GM12865 (cell line): Measurements from ENCODE around the gene LLCFC1.

Source experiments
- DNase-seq: peaks from one replicate; pipeline ENCODE4 v3.0.0; 2010; ENCODE audit warnings: low read depth
- H3K4me3 ChIP-seq: 2 replicates; pipeline ENCODE4 v1.5.1; 2011; ENCODE audit warnings: mild to moderate bottlenecking, low read depth, low read length, control low read depth
- CTCF ChIP-seq: IDR thresholded peaks from 2 replicates; pipeline ENCODE4 v1.5.1; 2011; ENCODE audit warnings: low read length, control low read depth, low read depth, inconsistent platforms; ENCODE audit not compliant: insufficient read depth; ENCODE audit errors: missing control alignments

LLCFC1 gene

DNA sequence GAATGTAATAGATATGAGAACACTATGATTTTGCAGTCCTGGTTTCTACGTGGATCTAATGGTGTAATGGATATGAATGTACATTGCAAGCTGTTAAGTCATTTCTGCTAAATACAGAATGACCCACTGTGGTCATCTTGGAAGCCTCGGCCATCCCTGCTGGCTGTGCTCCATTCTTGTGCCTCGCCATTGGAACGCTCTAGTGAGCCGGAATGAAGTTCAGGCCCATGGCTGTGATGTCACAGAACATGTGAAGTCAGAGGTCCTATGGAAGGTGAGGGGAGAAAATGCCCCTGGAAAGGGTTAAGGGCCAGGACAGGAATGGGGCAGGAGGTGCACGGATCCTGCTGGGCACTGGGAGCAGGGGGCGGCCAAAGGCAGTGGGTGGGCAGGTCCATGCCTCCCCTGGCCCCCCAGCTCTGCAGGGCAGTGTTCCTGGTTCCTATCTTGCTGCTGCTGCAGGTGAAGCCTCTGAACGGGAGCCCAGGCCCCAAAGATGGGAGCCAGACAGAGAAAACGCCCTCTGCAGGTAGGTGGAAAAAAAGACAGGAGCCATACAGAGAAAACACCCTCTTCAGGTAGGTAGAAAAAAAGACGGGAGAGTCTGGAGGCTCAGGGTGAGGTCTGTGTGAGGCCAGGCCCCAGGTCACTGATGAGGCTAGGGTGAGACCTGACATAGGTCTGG, at the start of gene LLCFC1:
TSS of gene LLCFC1 (plus strand) at position 259 of the 685 bp plus-strand sequence. CDS start at position 397, 138 bp downstream.
- peak; percentile 29 for TF ChIP-seq CTCF
- no peak within 1 kb of the TSS for H3K4me3 ChIP-seq
- peak; percentile 20 for DNase-seq

GRCh38 chr7:142889816-142890215, 49.5 kb upstream of the LLCFC1 start:
- no peak for TF ChIP-seq CTCF
- no peak for DNase-seq
- H3K4me3 ChIP-seq: no peak overlapping the region

DNA sequence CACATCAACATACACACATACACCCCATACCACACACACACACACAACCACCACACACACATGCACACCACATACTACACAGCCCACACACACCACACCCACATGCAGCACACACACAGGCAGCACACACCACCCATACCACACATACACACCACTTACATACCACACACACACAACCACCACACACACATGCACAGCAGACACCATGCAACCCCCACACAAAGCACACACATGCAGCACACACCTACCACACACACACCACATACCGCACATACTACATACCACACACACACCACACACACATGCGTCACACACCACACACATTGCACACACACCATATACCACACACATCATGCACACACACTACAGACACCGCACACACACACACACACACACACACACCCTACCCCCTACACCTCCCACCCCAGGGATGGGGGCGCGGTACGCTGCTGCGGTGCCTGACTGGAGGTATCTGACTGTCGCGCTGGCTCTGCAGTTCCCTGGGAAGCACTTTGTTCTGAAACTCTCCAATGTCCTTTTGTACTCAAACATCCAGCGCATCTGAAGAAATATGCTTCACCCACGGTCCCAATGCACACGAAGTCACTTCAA, 48.3 kb upstream of the LLCFC1 start:
- no peak for DNase-seq
- no peak for TF ChIP-seq CTCF
- H3K4me3 ChIP-seq: no peak overlapping the region

DNA sequence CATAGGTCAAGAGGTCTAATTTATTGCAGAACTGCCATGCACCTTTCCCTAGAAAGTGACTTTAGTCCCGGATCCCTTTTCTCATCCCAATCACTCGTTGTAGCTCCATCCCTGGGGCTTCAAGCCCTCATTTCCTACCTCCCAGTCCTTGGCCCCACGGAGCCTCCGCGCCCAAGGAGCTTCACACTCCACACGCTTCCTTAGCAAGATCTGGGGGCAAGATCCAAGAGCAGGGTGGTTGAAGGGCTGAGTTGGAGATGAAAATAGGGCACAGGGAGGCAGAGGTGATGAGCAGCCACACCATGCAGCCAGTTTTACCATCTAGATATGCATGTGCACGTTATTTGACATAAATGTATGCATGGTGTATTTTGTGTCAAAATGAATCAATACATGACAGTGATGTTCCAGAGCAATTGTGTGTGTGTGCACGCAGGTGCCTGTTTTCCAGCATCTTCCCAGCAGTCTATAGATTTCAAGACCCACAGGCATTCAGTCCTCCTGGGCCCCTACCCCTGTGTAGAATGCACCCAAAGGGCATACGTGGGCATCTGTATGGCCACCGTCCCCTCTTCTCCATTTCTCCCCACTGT, 47.7 kb upstream of the LLCFC1 start:
- TF ChIP-seq CTCF: no peak
- no peak overlapping the region for H3K4me3 ChIP-seq
- DNase-seq: no peak

GRCh38 chr7:142892951-142893350, 46.3 kb upstream of the LLCFC1 start:
- no peak overlapping the region for H3K4me3 ChIP-seq
- DNase-seq: no peak
- TF ChIP-seq CTCF: no peak

- TF ChIP-seq CTCF: no peak
- H3K4me3 ChIP-seq: no peak overlapping the region
- no peak for DNase-seq
Observed at GRCh38 chr7:142894112-142894984, 44.9 kb upstream of the LLCFC1 start.
